Measurements from ENCODE around the gene HIRA. TPM values are rescaled to one million over a fixed set of nuclear protein-coding genes. Genes with fewer than 3 reads are reported as not detected.

Gene HIRA
- total and polyA plus RNA-seq, 2 of the 8 experiments (the other 6 are each of a cell fraction or from before 2014, with no cell fraction given) = 34.9 to 67.2 TPM

DNA sequence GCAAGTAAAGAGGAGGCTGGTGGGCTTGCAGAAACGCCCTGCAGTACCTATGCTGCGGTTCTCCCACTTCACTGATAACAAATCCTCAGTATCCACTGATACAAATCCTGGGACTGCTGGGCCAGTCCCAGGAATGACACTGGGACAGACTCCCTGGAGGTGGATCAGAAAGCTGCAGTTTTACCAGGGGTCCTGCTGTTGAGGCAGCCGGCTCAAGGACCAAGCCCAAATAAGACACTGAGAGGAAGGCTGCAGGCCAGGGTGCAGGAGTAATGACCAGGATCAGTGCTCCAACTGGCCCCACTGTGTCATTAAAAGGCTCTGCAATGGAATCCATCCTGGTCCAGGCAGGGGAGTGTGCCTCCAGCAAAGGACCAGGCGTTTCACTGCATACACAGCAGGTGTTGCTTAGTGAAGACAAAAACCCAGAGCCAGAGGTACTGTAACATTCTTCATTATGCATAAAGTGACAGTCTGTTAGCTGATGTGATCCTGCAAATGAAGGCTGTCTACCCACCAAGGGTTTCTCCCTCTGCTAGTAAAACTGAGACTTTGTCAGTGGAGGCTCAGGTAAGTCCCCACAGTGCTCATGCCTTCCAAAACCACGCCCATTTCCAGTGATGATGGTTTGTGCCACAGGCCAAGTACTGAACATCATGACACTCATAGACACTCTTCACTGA, 17.3 kb upstream of the HIRA start (continued):
- TF ChIP-seq RXRA (IDR thresholded peaks at IDR 0.05; ENCODE audit: insufficient read depth, low read depth, low read length) (no peak), CHD1 (IDR thresholded peaks at IDR 0.05; ENCODE audit: low read depth, low read length) (no peak), EZH2 (IDR thresholded peaks at IDR 0.05; ENCODE audit: low read depth, low read length, severe bottlenecking) (no peak)
